ENCODE data around the gene GRAMD1A.

Gene GRAMD1A

DNA sequence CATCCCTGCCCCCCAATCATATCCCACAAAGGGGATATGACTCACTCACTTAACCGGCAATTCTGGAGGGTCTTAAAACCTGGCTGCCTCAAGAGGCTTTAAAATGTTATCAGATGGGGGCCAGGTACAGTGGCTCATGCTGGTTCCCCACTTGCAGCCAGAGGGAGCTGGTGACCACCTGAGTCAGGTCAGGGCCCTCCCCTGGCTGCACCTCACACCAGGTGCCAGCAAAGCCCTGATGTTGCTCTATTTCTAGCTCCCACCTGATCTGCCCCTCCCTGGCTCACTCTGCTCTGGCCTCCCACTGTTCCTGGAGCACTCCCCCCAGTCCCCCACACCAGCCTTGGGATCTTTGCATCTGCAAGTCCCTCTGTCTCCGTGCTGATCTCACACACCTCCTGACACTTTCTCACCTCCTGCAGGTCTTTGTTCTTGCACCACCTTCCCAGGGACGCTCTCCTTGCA lies 55.6 kb downstream of the GRAMD1A start:
- DNase-seq, result no peak

DNA sequence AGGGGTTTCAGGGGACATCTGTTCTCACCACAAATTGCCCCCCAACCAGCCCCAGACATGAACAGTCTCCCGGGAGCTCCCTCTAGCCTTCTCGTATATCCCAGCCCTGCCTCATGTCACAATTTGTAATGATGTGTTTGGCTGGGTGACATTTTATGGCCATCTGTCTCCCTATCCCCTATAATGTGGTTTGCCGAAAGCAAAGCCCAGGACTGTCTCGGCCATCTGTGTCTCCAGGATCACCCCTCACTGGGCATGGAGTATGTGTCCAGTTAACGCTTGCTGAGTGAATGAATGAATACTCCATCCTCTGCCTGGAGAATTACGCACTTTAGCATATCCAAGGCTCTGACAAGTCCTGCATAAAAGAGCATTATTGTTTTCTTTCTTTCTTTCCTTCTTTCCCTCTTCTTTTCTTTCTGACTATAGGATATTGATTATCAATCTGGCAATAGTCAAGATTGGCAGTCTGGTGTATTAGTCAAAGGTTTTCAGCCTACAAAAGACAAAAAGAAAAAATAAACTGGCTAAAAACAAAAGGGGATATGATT lies 56.5 kb downstream of the GRAMD1A start:
- DNase-seq, result no peak

DNA sequence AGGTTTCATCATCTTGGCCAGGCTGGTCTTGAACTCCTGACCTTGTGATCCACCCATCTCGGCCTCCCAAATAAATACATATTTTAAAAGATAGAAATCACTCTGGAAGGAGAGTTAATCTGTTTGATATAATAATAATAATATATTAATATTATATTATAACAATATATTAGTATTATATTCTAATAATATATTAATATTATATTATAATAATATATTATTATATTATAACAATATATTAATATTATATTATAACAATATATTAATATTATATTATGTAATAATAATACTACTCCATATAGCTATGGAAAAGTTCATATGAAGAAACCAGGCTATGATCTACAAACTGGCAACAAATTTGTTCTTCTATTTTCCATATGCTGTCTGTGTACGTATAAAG lies 58.2 kb downstream of the GRAMD1A start:
- DNase-seq, result no peak

DNA sequence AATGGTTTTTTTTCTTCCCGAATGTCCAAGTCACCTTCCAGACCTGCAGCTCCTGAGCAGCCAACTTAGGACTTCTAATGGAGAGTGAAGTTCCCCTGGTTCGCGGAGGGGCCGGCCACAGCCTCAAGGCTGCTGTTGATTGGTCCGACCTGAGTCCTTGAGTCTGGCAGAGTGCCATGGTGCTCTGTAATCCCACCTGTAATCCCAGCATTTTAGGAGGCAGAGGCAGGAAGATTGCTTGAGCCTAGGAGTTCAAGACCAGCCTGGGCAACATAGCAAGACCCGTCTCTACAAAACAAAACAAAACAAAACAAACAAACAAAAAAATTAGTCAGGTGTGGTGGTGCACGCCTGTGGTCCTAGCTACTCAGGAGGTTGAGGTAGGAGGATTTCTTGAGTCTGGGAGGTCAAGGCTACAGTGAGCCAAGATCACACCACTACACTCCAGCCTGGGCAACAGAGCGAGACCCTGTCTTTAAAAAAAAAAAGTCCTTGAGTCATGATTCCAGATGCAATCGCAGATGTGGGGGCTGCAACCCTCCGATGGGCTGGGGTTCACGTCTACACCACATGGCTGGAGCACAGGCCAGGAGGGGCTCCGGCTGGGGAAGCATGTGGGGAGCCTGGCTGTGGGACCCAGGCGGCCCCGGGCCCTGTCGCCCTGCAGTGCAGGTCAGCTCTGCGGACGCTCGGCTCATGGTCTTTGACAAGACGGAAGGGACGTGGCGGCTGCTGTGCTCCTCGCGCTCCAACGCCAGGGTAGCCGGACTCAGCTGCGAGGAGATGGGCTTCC lies 59.1 kb downstream of the GRAMD1A start:
- no peak for DNase-seq

DNA sequence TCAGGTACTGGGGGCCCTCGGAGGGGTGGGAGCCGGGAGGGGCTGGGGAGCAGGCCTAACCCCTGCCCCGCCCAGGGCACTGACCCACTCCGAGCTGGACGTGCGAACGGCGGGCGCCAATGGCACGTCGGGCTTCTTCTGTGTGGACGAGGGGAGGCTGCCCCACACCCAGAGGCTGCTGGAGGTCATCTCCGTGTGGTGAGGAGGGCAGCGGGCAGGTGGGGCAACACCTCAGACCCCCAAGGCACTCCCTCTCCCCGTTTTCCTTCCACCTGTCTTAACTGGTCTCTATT lies 59.6 kb downstream of the GRAMD1A start:
- no peak for DNase-seq

DNA sequence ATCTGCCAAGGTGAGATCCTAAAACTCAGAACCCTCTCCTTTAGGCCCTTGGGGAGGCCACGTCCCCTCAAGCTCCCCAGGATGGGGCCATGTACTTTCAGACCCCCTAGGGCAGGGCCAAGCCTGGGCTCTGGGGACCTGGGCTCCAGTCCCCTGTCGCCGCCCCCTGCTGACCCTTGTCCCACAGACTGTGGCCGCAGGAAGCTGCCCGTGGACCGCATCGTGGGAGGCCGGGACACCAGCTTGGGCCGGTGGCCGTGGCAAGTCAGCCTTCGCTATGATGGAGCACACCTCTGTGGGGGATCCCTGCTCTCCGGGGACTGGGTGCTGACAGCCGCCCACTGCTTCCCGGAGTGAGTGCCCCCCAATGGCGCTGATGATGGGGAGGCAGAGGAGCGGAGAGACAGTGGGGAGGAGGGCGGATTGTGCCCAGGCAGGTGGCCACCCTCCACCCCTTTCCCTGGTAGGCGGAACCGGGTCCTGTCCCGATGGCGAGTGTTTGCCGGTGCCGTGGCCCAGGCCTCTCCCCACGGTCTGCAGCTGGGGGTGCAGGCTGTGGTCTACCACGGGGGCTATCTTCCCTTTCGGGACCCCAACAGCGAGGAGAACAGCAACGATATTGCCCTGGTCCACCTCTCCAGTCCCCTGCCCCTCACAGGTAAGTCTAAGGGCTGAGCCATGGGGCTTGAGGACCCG lies 60.2 kb downstream of the GRAMD1A start:
- no peak for DNase-seq

DNA sequence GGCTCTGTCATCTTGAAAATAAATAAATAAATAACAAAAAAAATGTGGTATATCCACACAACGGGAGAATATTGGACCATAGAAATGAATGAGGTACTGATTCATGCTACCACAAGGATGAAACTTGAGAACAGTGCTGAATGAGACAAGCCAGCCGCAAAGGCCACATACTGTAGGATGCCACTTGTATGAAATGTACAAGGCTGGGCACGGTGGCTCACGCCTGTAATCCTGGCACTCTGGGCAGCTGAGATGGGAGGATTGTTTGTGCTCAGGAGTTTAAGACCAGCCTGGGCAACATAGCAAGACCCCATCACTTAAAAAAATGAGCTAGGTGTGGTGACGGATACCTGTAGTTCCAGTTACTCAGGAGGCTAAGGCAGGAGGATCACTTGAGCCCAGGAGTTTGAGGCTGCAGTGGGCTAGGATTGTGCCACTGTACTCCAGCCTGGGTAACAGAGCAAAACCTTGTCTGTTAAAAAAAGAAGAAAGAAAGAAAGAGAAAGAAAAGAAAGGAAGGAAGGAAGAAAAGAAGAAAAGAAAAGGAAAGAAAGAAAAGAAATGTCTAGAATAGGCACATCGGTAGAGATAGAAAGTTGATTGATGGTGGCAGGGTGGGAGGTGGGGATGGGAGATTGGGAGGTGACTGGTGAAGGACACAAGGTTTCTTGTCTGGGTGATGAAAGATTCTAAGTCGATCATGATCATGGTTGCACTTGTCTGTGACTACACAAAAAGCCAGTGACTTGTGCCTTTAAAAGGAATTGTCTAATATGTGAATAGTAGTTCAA lies 61.7 kb downstream of the GRAMD1A start:
- DNase-seq, result no peak

DNA sequence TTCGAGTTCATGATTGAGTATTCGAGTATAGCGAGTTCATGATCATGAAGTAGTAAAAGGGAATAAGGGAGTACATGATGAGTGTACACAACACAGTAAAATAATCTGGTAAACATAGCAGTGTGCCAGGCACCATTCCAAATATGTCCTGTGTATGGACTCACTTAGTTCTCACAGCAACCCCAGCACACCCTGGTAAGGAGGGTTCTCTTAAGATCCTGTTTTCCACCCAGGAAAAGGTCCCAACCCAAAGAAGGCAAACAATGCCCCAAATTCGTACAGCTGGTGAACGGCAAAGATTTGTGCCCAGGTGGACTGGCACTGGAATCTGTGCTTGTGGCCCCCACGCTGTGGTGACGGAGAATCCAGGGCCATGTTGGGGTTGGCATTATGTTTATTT lies 62.8 kb downstream of the GRAMD1A start:
- DNase-seq, result no peak

DNA sequence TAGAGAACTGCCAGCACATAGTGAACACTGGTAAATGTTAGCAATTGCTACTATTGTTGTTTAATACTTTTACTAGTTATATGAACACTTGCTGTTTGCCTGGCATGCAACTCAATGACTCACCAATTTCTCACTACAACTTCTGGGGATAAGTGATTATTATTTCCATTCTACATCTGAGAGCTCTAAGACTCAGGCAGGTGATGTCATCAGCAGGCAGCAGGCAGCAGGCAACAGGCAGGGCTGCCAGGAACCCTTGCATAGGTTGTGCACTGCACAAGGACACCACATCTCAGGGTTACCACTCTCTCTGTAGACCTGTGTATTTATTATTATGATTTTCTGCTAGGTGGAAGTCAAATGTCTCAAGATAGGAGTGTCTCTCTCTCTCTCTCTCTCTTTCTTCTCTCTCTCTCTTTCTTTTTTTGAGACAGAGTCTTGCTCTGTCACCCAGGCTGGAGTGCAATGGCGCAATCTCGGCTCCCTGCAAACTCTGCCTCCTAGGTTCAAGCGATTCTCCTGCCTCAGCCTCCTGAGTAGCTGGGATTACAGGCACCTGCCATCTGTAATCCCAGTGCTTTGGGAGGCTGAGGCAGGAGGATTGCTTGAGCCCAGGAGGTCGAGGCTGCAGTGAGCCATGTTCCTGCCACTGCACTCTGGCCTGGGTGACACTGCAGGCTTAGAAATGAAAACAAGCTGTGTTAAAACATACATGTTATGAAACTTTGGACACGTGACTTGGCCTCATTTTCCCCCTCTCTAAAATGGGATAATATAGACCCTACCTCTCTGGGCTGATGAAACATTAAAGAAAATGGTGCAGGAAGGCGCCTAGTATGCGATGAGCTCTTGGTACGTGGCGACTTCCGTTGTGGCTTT lies 64.1 kb downstream of the GRAMD1A start:
- peak; percentile 38 for DNase-seq

DNA sequence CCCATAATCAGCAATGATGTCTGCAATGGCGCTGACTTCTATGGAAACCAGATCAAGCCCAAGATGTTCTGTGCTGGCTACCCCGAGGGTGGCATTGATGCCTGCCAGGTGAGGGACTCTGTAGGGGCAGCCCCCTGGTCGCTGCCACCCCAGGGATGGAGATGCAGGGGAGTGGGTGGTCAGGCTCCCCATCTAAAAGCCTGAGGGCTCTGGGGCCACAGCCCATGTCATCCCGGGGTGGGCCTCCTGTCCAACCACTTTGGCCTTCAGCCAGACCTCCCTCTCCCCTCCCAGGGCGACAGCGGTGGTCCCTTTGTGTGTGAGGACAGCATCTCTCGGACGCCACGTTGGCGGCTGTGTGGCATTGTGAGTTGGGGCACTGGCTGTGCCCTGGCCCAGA lies 65.5 kb downstream of the GRAMD1A start:
- no peak for DNase-seq

DNA sequence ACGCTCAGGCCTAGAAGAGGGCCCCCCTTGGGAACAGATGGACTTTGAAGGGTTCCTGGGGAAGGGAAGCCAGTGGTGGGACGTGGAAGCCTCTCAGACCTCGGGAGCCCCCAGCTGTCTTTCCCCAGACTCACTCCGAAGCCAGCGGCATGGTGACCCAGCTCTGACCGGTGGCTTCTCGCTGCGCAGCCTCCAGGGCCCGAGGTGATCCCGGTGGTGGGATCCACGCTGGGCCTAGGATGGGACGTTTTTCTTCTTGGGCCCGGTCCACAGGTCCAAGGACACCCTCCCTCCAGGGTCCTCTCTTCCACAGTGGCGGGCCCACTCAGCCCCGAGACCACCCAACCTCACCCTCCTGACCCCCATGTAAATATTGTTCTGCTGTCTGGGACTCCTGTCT lies 66.0 kb downstream of the GRAMD1A start:
- DNase-seq, result no peak

DNA sequence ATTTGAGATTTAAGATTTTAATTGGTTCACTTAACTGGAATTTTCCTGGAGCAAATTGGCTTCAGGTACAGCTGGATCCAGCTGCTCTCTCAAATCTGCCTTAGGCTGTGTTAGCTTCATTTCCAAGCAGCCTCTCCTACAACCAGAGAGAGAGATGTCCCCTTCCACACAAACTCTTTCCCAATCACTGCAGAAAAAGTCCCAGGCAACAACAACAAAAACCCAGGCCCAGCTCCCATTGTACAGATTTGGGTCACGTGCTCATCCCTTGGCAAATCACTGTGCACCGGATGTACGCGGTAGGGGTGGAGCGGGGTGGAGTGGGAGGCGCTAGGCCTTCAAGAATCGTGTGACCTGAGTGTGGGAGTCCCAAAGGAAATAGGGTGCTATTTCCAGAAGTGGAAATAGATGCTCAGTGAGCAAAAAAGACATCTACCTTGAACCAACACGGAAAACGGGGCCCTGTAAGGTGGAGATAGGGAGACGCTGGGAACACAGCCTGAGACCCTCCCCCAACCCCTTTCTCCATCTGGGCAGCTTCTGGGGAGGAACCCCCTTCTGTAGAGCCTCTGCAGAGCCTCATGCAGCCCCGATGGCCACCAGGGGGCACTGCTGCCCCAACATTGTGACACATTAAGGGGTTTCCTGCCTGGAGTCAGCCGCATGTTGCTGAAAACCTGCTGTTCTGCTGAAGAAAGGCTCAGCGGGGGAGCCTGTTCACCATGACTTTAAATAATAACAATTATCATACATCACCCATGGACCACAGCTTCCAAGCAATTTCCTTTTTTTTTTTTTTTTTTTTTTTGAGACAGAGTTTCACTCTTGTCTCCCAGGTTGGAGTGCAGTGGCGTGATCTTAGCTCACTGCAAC lies 66.8 kb downstream of the GRAMD1A start:
- DNase-seq, result peak; percentile 88

DNA sequence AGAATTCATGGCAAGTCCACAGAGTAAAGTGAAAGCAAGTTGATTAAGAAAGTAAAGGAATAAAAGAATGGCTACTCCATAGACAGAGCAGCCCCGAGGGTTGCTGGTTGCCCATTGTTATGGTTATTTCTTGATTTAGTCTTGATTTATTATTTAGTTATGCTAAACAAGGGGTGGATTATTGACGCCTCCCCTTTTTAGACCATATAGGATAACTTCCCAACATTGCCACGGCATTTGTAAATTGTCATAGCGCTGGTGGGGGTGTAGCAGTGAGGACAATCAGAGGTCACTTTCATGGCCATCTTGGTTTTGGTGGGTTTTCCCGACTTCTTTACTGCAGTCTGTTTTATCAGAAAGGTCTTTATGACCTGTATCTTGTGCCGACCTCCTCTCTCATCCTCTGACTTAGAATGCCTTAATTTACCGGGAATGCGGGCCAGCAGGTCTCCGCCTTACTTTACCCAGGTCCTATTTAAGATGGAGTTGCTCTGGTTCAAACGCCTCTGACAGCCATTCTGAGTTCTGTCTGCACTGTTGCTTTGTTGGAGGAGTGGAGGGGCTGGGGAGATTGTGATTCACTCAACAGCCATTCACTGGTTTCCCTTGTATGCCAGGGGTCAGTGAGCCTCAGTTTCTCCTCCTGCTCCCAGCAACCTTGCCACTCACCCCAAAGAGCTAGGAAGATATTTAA lies 69.0 kb downstream of the GRAMD1A start:
- no peak for DNase-seq

DNA sequence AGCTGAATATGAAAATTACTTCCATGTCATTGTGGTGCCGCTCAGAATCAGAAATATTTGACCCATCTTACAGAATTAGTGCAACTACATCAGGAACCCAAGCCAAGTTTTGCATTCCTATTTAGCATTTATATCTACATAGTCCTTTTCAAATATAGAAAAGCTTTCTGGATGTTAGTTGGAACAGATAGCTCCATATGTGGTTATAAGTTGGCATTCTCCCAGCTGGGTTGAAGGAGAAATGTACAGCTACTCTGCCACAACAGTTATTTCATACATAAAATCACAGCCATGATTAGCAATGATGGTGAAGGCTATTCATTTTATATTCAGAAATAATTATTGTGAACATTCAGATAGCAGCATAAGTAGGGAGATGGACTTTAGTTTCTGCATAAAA lies 69.6 kb downstream of the GRAMD1A start:
- DNase-seq, result peak; percentile 65

DNA sequence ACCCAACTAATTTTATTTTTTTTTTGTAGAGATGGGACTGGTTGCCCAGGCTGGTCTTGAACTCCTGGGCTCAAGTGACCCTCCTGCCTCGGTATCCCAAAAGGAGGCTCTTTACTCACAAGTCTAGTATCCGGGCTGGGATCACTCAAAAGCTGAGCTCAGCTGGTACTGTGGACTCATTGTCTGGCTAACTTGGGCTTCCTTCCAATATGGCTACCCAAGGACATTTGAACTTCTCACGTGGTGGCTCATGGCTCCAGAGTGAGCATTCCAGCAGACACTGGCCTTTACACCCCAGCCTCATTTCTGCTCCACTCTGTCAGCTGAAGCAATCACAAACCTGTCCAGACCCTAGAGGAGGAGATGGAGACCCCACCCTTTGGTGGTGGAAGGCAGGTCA lies 70.3 kb downstream of the GRAMD1A start:
- DNase-seq, result no peak

DNA sequence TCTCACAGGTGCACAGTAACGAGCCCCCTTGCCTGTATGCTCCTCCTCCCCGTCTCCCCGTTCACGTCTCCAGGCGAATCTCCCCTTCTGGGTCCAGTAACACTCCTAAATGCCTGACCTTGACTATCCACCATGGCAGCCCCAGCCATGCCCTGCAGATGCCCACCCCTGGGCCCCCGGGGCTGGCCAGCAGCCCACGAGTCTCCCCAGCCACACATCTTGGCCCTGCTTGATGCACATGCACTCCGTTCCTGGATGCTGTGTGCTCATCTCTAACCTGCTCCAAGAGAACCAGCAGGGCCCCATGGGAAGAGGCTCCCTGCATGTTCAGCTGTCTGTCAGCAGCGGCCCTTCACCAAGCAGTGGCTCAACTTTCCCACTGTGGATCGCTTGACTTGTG lies 73.4 kb downstream of the GRAMD1A start:
- DNase-seq, result no peak

DNA sequence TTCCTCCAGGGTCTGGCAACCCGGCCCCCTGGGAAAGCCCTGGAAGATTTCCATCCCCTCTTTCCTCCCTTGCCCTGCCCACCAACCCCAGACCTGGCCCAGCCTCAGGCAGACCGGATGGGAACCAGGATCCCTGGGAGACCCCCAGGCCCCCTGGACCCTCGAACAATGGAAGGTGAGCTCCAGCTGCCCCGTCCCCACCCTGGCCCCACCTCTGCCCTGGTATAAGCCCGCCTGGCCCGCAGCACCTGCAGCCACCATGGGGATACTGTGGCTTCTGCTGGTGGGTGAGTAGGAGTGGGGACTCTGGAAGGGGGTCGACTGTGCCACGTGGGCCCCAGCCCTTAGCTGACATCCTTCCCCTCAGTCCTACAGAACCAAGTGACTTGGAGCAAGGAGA lies 73.8 kb downstream of the GRAMD1A start:
- DNase-seq, result no peak

DNA sequence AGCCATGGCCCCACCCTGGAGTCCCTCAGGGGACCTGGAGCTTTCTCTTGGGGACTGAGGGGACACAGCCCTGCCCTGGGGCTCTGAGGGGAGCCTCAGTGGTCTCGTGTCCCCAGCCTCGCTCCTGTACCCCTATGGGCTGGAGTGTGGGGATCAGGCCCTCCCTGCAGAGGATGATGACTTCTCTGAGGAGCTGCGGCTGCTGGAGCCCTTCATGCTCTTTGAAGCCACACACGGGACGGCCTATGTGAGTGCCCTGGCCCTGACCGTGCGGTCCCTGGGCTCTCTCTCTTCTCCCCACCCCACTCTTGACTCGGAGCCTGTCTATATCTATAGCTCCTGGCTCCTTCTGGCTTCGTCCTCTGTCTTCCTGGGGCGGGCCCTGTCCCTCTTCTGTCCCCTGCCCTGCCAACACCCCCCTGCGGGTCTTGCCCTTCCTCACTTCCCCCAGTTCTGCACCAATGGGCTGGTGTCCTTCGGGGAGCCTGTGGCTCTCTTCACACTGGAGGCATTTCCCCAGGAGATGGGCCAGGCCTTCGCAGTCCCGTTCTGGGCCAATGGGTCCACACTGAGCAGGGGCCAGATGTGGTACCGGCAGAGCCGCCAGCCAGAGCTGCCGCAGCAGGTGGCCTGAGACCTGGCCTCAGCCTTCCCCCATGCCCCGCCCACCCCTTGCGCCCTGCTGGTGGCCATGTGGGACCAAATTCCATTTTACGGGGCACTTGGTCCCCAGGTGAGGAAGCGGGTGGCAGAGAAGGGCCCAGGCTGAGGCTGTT lies 74.5 kb downstream of the GRAMD1A start:
- no peak for DNase-seq

DNA sequence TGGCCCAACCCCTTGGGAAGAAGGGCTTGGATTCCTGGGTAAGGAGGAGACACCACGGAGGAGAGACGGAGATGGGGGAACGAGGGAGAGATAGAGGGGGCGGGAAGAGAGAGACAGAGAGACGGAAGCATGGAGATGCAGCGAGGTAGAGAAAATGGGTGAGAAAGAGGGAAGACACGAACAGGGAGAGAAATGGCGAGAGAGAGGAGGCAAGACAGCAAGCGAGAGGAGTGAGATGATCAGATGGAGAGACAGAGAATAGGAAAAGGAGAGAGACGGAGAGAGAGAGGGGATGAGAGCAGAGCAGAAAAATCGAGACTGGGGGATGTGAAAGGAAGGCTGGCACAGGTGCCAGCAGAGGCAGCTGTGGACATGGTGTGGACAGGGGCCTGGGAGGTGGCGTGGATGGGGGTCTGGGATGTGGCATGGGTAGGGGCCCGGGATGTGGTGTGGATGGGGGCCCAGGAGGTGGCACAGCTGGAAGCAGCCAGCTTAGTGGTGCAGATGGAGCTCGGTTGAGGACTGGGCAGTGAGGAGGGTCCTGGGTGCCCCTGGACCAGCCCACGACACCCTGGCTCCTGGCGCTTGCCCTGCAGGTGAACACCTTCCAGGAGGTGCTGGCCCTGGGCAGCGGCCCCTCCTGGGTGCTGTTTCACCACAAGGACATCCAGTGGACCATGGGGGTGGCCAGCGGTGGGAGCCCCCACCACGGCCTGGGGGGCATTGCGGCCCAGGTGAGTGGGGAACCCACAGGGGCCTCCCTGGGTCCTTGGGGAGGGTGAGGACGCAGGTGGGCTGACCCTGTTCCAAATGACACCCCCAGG lies 75.3 kb downstream of the GRAMD1A start:
- DNase-seq, result no peak

All from fibroblast of skin of scalp (primary cell).